ENCODE results near the gene MARCO. TPM values are rescaled to one million over a fixed set of nuclear protein-coding genes. Genes with fewer than 3 reads are reported as not detected.
A peak's percentile ranks its signal among the peaks of the same experiment; 100 is the strongest.

MARCO gene
- total and polyA plus RNA-seq, 2 of the 8 experiments (the other 6 are each of a cell fraction or from before 2014, with no cell fraction given), result not detected

DNA sequence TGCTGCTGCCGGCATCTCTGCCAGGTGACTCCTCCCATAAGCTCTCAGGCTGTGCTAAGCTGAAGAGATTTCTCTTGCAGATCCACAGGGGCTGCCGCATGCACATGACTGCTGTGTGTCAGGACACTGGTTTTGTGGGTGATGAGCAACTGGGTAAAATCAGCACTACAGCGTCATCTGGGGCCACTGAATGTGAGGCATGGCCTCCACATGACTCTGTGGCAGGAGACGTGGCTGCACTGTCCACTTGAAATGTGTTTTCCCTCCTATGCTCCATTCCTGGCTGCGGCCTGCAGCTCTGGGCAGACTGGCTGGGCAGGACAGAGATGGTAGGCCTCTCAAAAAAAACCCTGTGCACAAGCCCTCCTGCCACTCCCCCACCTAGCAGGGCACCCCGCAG, 63.6 kb downstream of the MARCO start:
- ChIA-PET POLR2A (ENCODE audit: partially characterized antibody) (no interaction called here), CTCF (ENCODE audit: partially characterized antibody) (interaction anchor here (1.0 to 3.7 kb wide), 3 partner anchors 15 to 289 kb away, joined by 3 to 19 read pairs (median 4); no protein-coding TSS in a partner anchor)
- Histone ChIP-seq H3K79me2 (ENCODE audit: control insufficient read depth in 1 of 2, insufficient read depth in 2 of 2, low read length in 2 of 2) (no peaks in the 10 kb centered on the region), H3K36me3 (ENCODE audit: control insufficient read depth in 2 of 4, insufficient read depth in 4 of 4, low read length in 3 of 4) (no peaks in the 10 kb centered on the region), H2BK120ac (replicated peaks; ENCODE audit: low read depth, low read length) (no peak overlapping the region), H3K56ac (replicated peaks; ENCODE audit: insufficient read length, low read depth, low read length) (no peak overlapping the region), H2BK5ac (ENCODE audit: low read depth, low read length) (no peak overlapping the region), H3K23ac (ENCODE audit: insufficient read length) (no peak overlapping the region), H3K4me1 (replicated peaks in 1 of 4; ENCODE audit: control insufficient read depth in 3 of 4, insufficient read depth in 4 of 4, low read length in 3 of 4) (no peaks in the 10 kb centered on the region), H2BK12ac (ENCODE audit: low read depth, low read length) (no peak overlapping the region), H3K27me3 (replicated peaks in 1 of 4; ENCODE audit: control insufficient read depth in 3 of 4, extremely low read depth in 1 of 4, insufficient read depth in 3 of 4, low read length in 3 of 4) (no peaks in the 10 kb centered on the region; a peak in 2 of 7 replicates), H3K79me1 (ENCODE audit: low read depth, low read length) (no peaks in the 10 kb centered on the region), H3K18ac (ENCODE audit: extremely low read depth, low read length) (no peak overlapping the region), H4K8ac (ENCODE audit: extremely low read depth, insufficient read depth, low read length) (no peak overlapping the region; the same call in 1 of the 2 replicates), H4K91ac (replicated peaks; ENCODE audit: insufficient read length, low read length) (no peak overlapping the region), H2BK20ac (ENCODE audit: low read length) (no peak overlapping the region), H4K5ac (ENCODE audit: insufficient read length, low read depth, low read length) (no peak overlapping the region), H2AK5ac (ENCODE audit: low read depth, low read length) (no peak overlapping the region), H3K4me2 (ENCODE audit: insufficient read depth in 1 of 2, low read depth in 2 of 2, low read length in 2 of 2) (no peak overlapping the region), H3K9me3 (ENCODE audit: insufficient read depth in 2 of 2, low read depth in 1 of 2, low read length in 1 of 2) (peaks cover 16% of the 10 kb centered on the region in 2 experiments), H2BK15ac (ENCODE audit: low read length) (no peak overlapping the region), H3K4ac (replicated peaks; ENCODE audit: insufficient read length, low read depth, low read length) (no peak overlapping the region), H3K14ac (ENCODE audit: insufficient read length) (no peak overlapping the region), H2AFZ (ENCODE audit: low read length) (no peak overlapping the region), H3K4me3 (ENCODE audit: extremely low read depth in 1 of 4, insufficient read depth in 2 of 4, low read depth in 3 of 4, low read length in 4 of 4) (no peak overlapping the region), H3K9ac (replicated peaks in 1 of 4; ENCODE audit: extremely low read depth in 1 of 4, low read depth in 3 of 4, low read length in 3 of 4) (no peak overlapping the region), H3K27ac (ENCODE audit: low read depth, low read length) (no peak overlapping the region), H4K20me1 (replicated peaks in 1 of 2; ENCODE audit: control insufficient read depth in 1 of 2, insufficient read depth in 2 of 2, low read length in 2 of 2) (no peaks in the 10 kb centered on the region), H3K23me2 (ENCODE audit: low read depth, low read length) (no peaks in the 10 kb centered on the region)
- WGBS, 2 experiments (ENCODE audit: extremely low coverage in 1 of 2, insufficient coverage in 1 of 2, insufficient read length in 1 of 2, insufficient replicate concordance in 2 of 2, low coverage in 1 of 2, low lambda C conversion rate in 2 of 2, missing lambda C conversion rate in 1 of 2), result 87% methylated on average over 6 of the region's 6 CpGs; no CpG with 5 or more reads in 1 of the 2 experiments
- DNase-seq (ENCODE audit: low read depth in 1 of 2, low spot score in 2 of 2) (peak in 1 of 2 experiments; percentile 29), FAIRE-seq (no peak)
- no peak for TF ChIP-seq SIRT6 (IDR thresholded peaks at IDR 0.05; ENCODE audit: low read length)
- TF ChIP-seq RXRA (IDR thresholded peaks at IDR 0.05; ENCODE audit: insufficient read depth, low read depth, low read length), result no peak
- TF ChIP-seq, protein P1, sequence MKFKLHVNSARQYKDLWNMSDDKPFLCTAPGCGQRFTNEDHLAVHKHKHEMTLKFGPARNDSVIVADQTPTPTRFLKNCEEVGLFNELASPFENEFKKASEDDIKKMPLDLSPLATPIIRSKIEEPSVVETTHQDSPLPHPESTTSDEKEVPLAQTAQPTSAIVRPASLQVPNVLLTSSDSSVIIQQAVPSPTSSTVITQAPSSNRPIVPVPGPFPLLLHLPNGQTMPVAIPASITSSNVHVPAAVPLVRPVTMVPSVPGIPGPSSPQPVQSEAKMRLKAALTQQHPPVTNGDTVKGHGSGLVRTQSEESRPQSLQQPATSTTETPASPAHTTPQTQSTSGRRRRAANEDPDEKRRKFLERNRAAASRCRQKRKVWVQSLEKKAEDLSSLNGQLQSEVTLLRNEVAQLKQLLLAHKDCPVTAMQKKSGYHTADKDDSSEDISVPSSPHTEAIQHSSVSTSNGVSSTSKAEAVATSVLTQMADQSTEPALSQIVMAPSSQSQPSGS (IDR thresholded peaks at IDR 0.05; ENCODE audit: low read length), result no peak
- no peak for TF ChIP-seq YY1 (IDR thresholded peaks at IDR 0.05; ENCODE audit: low read depth, low read length)
- no peak for TF ChIP-seq RFX5 (IDR thresholded peaks at IDR 0.05; ENCODE audit: borderline replicate concordance, low read depth, low read length)
- no peak for TF ChIP-seq CHD1 (IDR thresholded peaks at IDR 0.05; ENCODE audit: low read depth, low read length)
- TF ChIP-seq JUN (IDR thresholded peaks at IDR 0.05; ENCODE audit: low read depth, low read length), result no peak
- no peak for TF ChIP-seq RNF2 (IDR thresholded peaks at IDR 0.05; ENCODE audit: borderline replicate concordance, low read depth, low read length, missing control alignments, poor library complexity, severe bottlenecking)
- no peak for TF ChIP-seq BACH1 (IDR thresholded peaks at IDR 0.05; ENCODE audit: low read length)
- TF ChIP-seq SIN3A (conservative IDR thresholded peaks at IDR 0.05 in 1 of 2, IDR thresholded peaks at IDR 0.05 in 1 of 2; ENCODE audit: low read depth in 1 of 2, low read length in 2 of 2), result no peak
- TF ChIP-seq TCF12 (IDR thresholded peaks at IDR 0.05; ENCODE audit: low read depth, low read length), result no peak
- no peak for TF ChIP-seq BRCA1 (IDR thresholded peaks at IDR 0.05; ENCODE audit: low read depth, low read length)
- no peak for TF ChIP-seq SRF (IDR thresholded peaks at IDR 0.05; ENCODE audit: low read depth, low read length)

Data from H1 (cell line).